Activated T-cell treated with anti-CD3 and anti-CD28 coated beads for 1 hour (primary cell): Measurements from ENCODE around the gene DUOX1.

Experiments
- DNase-seq: peaks from one replicate; pipeline ENCODE4 v3.0.0-alpha.2; 2020; ENCODE audit warnings: low read depth

Gene DUOX1

DNA sequence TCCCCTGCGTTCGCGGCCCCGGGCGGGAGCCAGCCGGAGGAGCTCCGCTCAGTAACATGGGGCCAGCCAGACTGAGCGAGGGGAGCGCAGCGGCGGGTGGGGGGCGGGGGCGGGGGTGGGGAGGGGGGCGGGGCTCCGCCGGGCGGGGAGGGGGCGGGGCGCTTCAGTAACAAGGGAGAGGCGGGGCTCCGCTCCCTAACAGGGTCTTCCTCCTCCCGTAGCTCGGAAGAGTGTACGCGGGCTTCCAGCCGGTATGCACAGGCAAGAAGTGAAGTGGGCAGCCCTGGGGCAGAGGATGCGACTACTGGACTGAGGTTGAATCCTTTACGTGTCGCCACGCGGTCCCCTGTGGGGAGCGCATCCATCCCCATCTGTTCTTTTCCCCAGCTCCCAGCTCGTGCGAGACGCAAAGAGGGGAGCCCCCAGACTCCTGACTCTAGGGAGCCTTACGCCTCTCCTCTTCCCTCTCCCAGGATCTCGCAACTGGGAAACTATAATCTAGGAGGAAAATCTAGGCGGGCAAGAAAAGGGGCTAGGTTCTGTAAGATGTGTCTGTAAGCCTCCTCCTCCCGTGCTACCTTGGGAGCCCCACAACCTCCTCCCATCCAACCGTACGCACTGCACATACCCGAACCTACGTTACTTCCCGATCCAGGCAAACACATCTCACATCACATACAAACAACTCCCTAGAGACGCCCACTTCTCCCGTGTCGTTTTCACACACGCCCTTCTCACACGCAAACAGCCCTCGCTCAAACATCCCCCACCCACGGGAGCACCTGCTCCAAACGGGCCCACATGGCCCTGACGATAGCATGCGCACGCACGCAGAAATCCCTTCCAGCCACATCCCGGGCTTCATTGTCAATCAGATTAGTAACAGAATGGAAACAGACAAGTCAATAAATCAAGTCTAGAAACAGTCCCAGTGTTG is 58.4 kb downstream of the DUOX1 start, which contains the start of gene SHF:
TSS of gene SHF (minus strand) at position 73 of the 937 bp plus-strand sequence. CDS start at position 58, 15 bp downstream.
- peak; percentile 53 for DNase-seq

DNA sequence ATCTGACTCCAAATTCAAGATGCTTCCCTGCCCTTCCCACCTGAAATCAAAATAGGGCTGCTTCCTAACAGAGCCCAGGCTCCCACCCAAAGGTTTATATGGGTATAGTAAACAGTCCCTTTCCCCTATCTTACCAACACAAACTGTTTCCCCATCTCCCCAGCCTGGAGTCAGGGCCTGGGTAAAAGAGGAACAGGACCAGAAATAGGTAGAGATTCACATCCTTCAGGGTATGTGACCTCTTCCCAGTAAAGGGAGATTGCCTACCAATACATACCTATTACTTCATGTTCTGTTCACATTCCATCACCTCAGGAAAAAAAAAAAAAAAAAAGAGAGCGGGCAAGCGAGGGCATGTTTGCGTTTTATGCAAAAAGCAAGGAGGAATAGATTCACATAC is 67.7 kb downstream of the DUOX1 start:
- DNase-seq, result no peak

DNA sequence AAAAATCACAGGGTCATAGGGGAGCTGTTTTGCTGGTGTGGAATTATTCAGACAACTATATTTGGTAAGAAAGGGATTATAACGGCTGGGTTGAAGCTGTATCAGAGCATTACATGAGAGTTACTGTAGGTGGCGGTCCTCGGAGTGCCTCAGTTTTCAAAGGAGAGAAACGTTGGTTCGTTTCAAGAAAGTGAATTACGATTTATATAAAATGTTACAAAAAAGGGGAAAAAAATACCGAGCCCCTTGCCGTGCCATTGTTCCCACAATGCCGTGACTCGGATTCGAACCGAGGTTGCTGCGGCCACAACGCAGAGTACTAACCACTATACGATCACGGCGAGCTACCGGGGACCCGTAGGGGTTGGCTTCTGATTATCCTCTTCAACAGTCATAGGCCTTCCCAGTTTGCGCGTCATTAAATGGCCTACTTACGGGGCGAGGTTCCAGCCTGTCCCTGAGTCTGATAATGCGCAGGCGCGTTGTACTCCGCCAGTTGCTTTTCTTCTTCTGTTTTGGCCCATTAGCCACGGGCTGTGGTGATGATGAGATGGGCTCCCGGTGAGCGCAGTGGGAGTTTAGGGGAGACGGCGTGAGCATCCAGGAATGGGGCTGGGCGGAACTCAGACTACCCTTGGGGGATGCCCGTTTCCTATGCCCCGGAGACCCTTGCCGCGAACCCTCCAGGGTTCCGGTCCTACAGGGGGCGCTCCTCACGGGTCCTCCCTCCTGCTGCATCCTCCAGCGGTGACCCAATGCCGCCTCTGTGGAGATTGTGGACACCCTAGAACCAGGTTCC is 68.7 kb downstream of the DUOX1 start:
- DNase-seq, result peak; percentile 87

DNA sequence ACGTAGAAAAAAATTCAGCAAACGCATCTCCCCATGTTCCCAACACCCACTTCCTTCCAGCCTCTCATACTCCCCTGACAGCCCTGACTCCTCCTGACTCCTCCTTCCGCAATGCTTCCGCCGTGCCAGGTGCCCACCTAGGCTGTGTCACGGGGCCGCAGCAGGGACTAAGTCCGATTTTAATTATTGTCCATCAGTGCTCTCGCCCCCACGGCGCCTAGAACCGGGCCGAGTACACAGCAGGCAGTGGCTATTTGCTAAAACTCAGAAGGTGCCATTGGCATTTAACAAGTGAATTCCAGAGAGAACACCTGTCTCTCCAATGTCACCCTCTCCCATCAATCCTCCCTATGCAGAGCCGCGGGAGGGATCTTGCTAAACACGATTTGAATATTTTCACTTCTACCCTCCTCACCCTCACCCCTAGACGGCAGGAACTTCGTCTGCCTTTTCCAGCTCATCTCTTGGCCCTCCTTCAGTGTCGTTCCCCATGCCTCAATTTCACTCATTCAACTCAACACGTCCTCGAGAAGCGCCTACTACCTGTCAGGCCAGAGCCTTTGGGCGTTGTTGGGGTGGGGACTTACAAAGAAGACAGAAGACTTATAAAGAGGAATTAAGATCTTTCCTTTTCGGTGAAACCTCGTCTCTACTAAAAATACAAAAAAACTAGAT is 69.5 kb downstream of the DUOX1 start:
- no peak for DNase-seq

DNA sequence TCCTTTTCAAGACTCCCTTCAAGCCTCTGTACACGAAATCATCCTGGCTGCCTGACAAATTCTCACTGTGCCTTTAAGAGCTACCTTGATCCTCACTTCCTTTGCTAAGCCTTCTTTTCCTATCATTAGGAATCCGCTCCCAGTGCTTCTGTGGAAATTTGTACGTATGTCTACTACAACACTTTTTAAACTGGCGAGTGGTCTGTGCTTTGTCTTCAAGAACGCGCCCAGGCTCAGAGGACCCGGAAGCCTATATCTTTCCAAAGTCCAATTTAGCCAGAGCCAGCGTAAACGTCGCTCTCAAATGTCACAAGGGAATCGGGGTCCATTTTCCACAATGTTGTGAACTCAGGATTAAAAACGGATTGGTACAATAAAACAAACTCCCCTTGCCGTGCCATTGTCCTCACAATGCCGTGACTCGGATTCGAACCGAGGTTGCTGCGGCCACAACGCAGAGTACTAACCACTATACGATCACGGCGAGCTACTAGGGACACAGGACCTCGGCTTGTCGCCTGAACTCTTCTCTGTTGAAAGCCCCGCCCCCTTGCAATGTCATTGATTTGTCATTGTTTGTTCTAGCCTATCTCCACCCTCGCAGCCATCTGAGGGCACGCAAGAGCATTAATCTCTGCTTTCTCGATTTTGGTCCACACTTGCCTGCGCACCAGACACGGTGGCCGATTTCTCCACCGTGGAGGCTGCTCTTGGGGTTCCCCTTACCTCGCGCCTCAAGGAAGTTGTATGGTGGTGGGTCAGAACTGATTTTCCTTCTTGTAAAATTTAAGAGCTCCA is 70.4 kb downstream of the DUOX1 start:
- peak; percentile 95 for DNase-seq

DNA sequence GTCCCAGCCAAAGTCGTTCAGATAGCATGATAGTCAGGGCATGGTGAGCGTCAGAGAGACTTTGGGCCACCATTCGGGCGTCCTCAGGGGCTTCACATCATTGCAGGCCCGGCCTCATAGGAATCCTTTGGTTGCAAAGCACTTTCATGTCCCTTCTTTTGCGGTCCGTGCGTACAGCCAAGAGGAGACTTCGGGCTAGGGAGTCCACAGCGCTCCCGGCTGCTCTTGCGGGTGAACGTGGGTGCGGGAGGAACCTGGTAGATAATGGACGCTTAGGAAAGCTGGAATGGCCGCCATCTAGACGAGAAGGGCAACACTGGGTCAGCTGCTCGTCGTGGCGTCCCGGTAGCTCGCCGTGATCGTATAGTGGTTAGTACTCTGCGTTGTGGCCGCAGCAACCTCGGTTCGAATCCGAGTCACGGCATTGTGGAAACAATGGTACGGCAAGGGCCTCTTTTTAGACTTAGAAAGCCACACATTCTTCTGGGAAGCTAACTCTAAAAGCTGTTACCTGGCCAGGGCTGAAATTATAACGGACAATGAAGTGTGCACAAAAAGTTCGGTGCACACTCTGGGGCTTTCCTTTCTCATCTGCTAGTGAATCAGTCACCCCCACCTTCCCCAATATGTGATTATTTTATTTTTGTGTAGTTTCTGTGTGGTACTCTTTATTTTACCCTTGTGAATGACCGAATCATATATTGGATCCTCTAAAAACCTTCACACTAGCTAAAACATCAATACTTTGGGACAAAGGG is 71.2 kb downstream of the DUOX1 start:
- DNase-seq, result peak; percentile 63

DNA sequence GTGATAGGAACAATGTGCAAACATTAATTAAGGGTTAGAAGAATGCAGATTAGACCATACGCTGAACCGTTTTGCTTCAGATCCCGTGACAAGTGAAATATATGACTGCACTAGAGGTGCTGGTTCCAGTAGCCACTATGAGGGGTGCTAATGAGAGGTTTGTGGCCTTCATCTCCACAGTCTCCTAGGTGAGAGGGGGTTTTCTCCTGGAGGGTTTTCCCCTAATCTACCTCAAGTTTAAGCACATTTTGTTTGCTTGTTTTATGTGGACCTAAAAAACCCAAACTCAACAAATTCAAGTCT is 71.7 kb downstream of the DUOX1 start:
- DNase-seq, result no peak

DNA sequence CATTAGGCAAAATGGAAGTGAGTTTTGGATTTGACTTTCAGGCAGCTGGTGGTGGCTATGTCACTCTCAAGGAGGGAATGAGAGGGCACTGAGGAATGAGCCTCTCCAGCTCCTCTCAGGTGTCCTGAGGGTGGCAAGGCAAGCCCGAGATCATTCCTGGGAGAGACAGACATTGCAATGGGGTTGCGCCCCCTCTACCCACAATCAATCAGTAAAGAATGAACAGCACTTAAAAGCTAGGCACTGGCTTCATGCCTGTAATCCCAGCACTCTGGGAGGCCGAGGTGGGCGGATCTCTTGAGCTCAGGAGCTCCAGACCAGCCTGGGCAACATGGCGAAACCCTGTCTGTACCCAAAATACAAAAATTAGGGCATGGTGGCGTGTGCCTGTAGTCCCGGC is 72.1 kb downstream of the DUOX1 start:
- no peak for DNase-seq

DNA sequence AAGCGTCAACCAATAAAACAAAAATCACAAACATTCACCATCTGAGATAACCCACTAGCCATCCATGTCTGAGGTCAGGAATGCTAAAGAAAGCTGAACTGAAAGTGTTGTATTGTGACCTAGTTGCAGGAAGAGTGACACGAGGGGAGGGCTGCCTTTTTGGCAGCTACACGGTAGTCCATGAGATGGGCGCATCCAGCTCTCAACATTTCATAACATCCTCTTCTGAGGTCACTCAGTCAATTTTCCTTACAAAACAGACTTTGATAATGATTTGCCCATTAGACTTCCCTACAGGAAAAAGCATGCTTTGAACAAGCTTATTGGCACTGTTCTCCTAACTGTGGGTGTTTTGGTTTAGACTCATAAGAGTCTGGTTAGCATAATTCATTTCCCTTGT is 73.4 kb downstream of the DUOX1 start:
- DNase-seq, result no peak

DNA sequence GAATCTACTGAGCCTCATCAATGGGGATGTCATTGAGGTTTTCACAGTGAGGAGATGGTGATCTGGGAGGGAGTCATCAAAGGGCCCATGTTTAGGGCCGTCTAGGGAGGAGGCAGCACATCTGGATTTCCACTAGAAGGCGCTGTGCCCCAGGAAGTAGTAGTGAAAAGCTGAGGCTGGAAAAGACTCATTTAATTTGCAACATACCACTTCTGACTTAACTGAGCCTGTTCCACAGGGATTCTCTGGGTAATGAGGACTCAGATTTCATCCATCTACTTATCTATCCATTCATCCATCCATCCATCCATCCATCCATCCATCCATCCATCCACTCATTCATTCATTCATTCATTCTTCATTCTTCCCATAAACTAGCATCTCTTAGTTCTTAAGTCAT is 75.4 kb downstream of the DUOX1 start:
- peak; percentile 41 for DNase-seq

DNA sequence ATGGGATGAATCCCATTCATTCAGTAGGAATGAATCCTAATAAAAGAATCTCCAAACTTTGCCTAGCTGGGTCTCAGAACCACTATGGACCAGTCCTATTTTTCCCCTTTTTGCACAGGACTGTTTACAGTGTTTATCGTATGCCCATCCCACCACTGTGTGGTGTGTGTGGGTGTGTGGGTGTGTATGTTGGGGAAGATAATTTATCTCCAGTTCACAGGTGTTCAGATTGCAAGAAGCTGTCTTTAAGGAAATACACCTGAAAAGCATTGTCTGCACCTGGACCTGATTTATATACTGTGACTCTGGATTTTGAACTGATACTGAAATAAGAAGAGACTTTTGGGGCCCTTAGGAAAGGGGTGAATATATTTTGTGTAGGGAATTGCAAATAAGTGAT is 82.7 kb downstream of the DUOX1 start:
- DNase-seq, result no peak
